ENCODE data around the gene HEXD. TPM values are rescaled to one million over a fixed set of nuclear protein-coding genes. Genes with fewer than 3 reads are reported as not detected.

The HEXD gene
- total and polyA plus RNA-seq, 10 of the 15 experiments (the other 5 are each of a cell fraction or from before 2014, with no cell fraction given) = 1.6 to 24.2 (median 7.0) TPM

GRCh38 chr17:82450357-82451106 lies 32.4 kb downstream of the HEXD start, which contains the start of gene CYBC1 (continued):
- TF ChIP-seq, protein P1, sequence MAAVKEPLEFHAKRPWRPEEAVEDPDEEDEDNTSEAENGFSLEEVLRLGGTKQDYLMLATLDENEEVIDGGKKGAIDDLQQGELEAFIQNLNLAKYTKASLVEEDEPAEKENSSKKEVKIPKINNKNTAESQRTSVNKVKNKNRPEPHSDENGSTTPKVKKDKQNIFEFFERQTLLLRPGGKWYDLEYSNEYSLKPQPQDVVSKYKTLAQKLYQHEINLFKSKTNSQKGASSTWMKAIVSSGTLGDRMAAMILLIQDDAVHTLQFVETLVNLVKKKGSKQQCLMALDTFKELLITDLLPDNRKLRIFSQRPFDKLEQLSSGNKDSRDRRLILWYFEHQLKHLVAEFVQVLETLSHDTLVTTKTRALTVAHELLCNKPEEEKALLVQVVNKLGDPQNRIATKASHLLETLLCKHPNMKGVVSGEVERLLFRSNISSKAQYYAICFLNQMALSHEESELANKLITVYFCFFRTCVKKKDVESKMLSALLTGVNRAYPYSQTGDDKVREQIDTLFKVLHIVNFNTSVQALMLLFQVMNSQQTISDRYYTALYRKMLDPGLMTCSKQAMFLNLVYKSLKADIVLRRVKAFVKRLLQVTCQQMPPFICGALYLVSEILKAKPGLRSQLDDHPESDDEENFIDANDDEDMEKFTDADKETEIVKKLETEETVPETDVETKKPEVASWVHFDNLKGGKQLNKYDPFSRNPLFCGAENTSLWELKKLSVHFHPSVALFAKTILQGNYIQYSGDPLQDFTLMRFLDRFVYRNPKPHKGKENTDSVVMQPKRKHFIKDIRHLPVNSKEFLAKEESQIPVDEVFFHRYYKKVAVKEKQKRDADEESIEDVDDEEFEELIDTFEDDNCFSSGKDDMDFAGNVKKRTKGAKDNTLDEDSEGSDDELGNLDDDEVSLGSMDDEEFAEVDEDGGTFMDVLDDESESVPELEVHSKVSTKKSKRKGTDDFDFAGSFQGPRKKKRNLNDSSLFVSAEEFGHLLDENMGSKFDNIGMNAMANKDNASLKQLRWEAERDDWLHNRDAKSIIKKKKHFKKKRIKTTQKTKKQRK (IDR thresholded peaks at IDR 0.05; ENCODE audit: low read depth, low read length) = no peak
- TF ChIP-seq HDAC2 (IDR thresholded peaks at IDR 0.05) (no peak), EP300 (IDR thresholded peaks at IDR 0.05; ENCODE audit: borderline replicate concordance in 1 of 2, control insufficient read depth in 1 of 2, low read depth in 2 of 2, low read length in 2 of 2) (no peak), FOXM1 (IDR thresholded peaks at IDR 0.05; ENCODE audit: low read depth, low read length) (no peak), CHD1 (IDR thresholded peaks at IDR 0.05; ENCODE audit: low read depth, low read length) (no peak), BHLHE40 (IDR thresholded peaks at IDR 0.05; ENCODE audit: borderline replicate concordance in 1 of 2, low read depth in 2 of 2, low read length in 1 of 2) (peak; percentile 63 to 69; a peak in 3 of 4 replicates), CEBPB (IDR thresholded peaks at IDR 0.05; ENCODE audit: borderline replicate concordance in 1 of 2, low read depth in 2 of 2, low read length in 2 of 2) (no peak), ASH2L (IDR thresholded peaks at IDR 0.05; ENCODE audit: borderline replicate concordance, low read depth) (no peak), KDM1A (IDR thresholded peaks at IDR 0.05; ENCODE audit: borderline replicate concordance) (no peak), GATAD2B (conservative IDR thresholded peaks at IDR 0.05; ENCODE audit: low read depth) (peak; percentile 99), YBX1 (IDR thresholded peaks at IDR 0.05) (no peak), STAT3 (IDR thresholded peaks at IDR 0.05; ENCODE audit: low read depth, low read length) (no peak), ZBED1 (IDR thresholded peaks at IDR 0.05; ENCODE audit: borderline replicate concordance) (0 out of 2 replicates have a peak, but pooled peaks have one; percentile 7), RUNX3 (IDR thresholded peaks at IDR 0.05; ENCODE audit: low read length) (peak; percentile 31), CBFB (IDR thresholded peaks at IDR 0.05; ENCODE audit: low read depth) (no peak), TBL1XR1 (IDR thresholded peaks at IDR 0.05; ENCODE audit: low read depth, low read length) (0 out of 2 replicates have a peak, but pooled peaks have one; percentile 37), ZNF622 (IDR thresholded peaks at IDR 0.05) (no peak), NRF1 (conservative IDR thresholded peaks at IDR 0.05; ENCODE audit: low read depth, low read length) (no peak)
- TF ChIP-seq, protein P2, sequence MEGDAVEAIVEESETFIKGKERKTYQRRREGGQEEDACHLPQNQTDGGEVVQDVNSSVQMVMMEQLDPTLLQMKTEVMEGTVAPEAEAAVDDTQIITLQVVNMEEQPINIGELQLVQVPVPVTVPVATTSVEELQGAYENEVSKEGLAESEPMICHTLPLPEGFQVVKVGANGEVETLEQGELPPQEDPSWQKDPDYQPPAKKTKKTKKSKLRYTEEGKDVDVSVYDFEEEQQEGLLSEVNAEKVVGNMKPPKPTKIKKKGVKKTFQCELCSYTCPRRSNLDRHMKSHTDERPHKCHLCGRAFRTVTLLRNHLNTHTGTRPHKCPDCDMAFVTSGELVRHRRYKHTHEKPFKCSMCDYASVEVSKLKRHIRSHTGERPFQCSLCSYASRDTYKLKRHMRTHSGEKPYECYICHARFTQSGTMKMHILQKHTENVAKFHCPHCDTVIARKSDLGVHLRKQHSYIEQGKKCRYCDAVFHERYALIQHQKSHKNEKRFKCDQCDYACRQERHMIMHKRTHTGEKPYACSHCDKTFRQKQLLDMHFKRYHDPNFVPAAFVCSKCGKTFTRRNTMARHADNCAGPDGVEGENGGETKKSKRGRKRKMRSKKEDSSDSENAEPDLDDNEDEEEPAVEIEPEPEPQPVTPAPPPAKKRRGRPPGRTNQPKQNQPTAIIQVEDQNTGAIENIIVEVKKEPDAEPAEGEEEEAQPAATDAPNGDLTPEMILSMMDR (IDR thresholded peaks at IDR 0.05 in 2 of 3, conservative IDR thresholded peaks at IDR 0.05 in 1 of 3; ENCODE audit: control insufficient read depth in 2 of 3, extremely low read depth in 1 of 3, insufficient read depth in 1 of 3, low read depth in 3 of 3, low read length in 3 of 3) = no peak
- TF ChIP-seq, protein P3, sequence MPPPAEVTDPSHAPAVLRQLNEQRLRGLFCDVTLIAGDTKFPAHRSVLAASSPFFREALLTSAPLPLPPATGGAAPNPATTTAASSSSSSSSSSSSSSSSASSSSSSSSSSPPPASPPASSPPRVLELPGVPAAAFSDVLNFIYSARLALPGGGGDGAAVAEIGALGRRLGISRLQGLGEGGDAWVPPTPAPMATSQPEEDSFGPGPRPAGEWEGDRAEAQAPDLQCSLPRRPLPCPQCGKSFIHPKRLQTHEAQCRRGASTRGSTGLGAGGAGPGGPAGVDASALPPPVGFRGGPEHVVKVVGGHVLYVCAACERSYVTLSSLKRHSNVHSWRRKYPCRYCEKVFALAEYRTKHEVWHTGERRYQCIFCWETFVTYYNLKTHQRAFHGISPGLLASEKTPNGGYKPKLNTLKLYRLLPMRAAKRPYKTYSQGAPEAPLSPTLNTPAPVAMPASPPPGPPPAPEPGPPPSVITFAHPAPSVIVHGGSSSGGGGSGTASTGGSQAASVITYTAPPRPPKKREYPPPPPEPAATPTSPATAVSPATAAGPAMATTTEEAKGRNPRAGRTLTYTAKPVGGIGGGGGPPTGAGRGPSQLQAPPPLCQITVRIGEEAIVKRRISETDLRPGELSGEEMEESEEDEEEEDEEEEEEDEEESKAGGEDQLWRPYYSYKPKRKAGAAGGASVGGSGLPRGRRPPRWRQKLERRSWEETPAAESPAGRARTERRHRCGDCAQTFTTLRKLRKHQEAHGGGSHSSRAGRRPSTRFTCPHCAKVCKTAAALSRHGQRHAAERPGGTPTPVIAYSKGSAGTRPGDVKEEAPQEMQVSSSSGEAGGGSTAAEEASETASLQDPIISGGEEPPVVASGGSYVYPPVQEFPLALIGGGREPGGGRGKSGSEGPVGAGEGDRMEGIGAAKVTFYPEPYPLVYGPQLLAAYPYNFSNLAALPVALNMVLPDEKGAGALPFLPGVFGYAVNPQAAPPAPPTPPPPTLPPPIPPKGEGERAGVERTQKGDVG (CRISPR knock-in tag; IDR thresholded peaks at IDR 0.05) = no peak

Data from GM12878 (cell line).